ENCODE data around the gene ACSM6.

Gene ACSM6

DNA sequence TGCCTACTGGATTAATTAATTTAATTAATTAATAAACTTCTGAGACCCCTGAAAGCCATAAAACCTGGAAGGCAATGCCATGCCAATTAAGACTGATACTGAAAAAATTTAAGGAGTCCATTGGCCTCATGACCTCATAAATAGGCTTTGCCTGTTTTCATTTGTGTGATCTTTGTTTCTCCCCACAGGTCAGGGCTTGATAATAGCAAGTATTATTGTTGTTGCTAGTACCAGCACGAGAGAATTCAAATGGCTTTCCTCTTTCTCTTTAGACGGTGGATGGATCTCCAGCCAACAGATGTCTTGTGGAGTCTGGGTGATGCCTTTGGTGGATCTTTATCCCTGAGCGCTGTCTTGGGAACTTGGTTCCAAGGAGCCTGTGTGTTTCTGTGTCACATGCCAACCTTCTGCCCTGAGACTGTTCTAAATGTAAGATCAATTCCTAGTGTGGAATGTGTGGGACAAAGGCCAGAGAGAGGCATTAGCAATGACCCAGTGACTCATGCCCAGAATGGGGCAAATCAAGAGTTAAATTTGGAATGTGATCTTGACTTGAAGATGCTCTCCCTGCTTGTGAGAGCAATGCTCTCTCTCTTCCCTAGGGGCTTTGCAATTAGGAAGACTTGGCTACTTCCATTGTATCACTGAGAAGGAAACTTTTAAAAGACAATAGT, 17.7 kb downstream of the ACSM6 start:
- ATAC-seq = no peak; the same call in 1 of the 3 replicates
- TF ChIP-seq, protein P1, sequence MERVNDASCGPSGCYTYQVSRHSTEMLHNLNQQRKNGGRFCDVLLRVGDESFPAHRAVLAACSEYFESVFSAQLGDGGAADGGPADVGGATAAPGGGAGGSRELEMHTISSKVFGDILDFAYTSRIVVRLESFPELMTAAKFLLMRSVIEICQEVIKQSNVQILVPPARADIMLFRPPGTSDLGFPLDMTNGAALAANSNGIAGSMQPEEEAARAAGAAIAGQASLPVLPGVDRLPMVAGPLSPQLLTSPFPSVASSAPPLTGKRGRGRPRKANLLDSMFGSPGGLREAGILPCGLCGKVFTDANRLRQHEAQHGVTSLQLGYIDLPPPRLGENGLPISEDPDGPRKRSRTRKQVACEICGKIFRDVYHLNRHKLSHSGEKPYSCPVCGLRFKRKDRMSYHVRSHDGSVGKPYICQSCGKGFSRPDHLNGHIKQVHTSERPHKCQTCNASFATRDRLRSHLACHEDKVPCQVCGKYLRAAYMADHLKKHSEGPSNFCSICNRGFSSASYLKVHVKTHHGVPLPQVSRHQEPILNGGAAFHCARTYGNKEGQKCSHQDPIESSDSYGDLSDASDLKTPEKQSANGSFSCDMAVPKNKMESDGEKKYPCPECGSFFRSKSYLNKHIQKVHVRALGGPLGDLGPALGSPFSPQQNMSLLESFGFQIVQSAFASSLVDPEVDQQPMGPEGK (CRISPR knock-in tag; IDR thresholded peaks at IDR 0.05; ENCODE audit: borderline replicate concordance) = no peak
- TF ChIP-seq GLIS3 (CRISPR knock-in tag; IDR thresholded peaks at IDR 0.05) (no peak), SNAI2 (CRISPR knock-in tag; IDR thresholded peaks at IDR 0.05) (no peak), ZNF8 (CRISPR knock-in tag; IDR thresholded peaks at IDR 0.05) (no peak), ISL1 (CRISPR knock-in tag; IDR thresholded peaks at IDR 0.05) (no peak), ZNF565 (CRISPR knock-in tag; conservative IDR thresholded peaks at IDR 0.05; ENCODE audit: low read depth) (no peak), OSR1 (CRISPR knock-in tag; IDR thresholded peaks at IDR 0.05) (no peak), RARB (CRISPR knock-in tag; IDR thresholded peaks at IDR 0.05) (no peak), ESRRG (CRISPR knock-in tag; IDR thresholded peaks at IDR 0.05) (no peak), ZNF70 (CRISPR knock-in tag; IDR thresholded peaks at IDR 0.05) (no peak), ZC3H10 (CRISPR knock-in tag; IDR thresholded peaks at IDR 0.05) (no peak), ARNTL (CRISPR knock-in tag; IDR thresholded peaks at IDR 0.05; ENCODE audit: borderline replicate concordance, low read depth) (no peak)
- TF ChIP-seq, protein P2, sequence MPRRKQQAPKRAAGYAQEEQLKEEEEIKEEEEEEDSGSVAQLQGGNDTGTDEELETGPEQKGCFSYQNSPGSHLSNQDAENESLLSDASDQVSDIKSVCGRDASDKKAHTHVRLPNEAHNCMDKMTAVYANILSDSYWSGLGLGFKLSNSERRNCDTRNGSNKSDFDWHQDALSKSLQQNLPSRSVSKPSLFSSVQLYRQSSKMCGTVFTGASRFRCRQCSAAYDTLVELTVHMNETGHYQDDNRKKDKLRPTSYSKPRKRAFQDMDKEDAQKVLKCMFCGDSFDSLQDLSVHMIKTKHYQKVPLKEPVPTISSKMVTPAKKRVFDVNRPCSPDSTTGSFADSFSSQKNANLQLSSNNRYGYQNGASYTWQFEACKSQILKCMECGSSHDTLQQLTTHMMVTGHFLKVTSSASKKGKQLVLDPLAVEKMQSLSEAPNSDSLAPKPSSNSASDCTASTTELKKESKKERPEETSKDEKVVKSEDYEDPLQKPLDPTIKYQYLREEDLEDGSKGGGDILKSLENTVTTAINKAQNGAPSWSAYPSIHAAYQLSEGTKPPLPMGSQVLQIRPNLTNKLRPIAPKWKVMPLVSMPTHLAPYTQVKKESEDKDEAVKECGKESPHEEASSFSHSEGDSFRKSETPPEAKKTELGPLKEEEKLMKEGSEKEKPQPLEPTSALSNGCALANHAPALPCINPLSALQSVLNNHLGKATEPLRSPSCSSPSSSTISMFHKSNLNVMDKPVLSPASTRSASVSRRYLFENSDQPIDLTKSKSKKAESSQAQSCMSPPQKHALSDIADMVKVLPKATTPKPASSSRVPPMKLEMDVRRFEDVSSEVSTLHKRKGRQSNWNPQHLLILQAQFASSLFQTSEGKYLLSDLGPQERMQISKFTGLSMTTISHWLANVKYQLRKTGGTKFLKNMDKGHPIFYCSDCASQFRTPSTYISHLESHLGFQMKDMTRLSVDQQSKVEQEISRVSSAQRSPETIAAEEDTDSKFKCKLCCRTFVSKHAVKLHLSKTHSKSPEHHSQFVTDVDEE (CRISPR knock-in tag; IDR thresholded peaks at IDR 0.05) = no peak
- TF ChIP-seq, protein P3, sequence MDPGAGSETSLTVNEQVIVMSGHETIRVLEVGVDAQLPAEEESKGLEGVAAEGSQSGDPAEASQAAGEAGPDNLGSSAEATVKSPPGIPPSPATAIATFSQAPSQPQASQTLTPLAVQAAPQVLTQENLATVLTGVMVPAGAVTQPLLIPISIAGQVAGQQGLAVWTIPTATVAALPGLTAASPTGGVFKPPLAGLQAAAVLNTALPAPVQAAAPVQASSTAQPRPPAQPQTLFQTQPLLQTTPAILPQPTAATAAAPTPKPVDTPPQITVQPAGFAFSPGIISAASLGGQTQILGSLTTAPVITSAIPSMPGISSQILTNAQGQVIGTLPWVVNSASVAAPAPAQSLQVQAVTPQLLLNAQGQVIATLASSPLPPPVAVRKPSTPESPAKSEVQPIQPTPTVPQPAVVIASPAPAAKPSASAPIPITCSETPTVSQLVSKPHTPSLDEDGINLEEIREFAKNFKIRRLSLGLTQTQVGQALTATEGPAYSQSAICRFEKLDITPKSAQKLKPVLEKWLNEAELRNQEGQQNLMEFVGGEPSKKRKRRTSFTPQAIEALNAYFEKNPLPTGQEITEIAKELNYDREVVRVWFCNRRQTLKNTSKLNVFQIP (CRISPR knock-in tag; IDR thresholded peaks at IDR 0.05; ENCODE audit: borderline replicate concordance, low read depth) = no peak
- TF ChIP-seq, protein P4, sequence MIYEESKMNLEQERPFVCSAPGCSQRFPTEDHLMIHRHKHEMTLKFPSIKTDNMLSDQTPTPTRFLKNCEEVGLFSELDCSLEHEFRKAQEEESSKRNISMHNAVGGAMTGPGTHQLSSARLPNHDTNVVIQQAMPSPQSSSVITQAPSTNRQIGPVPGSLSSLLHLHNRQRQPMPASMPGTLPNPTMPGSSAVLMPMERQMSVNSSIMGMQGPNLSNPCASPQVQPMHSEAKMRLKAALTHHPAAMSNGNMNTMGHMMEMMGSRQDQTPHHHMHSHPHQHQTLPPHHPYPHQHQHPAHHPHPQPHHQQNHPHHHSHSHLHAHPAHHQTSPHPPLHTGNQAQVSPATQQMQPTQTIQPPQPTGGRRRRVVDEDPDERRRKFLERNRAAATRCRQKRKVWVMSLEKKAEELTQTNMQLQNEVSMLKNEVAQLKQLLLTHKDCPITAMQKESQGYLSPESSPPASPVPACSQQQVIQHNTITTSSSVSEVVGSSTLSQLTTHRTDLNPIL (CRISPR knock-in tag; IDR thresholded peaks at IDR 0.05; ENCODE audit: low read depth) = no peak
- TF ChIP-seq, protein P5, sequence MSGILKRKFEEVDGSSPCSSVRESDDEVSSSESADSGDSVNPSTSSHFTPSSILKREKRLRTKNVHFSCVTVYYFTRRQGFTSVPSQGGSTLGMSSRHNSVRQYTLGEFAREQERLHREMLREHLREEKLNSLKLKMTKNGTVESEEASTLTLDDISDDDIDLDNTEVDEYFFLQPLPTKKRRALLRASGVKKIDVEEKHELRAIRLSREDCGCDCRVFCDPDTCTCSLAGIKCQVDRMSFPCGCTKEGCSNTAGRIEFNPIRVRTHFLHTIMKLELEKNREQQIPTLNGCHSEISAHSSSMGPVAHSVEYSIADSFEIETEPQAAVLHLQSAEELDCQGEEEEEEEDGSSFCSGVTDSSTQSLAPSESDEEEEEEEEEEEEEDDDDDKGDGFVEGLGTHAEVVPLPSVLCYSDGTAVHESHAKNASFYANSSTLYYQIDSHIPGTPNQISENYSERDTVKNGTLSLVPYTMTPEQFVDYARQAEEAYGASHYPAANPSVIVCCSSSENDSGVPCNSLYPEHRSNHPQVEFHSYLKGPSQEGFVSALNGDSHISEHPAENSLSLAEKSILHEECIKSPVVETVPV (CRISPR knock-in tag; IDR thresholded peaks at IDR 0.05) = no peak

DNA sequence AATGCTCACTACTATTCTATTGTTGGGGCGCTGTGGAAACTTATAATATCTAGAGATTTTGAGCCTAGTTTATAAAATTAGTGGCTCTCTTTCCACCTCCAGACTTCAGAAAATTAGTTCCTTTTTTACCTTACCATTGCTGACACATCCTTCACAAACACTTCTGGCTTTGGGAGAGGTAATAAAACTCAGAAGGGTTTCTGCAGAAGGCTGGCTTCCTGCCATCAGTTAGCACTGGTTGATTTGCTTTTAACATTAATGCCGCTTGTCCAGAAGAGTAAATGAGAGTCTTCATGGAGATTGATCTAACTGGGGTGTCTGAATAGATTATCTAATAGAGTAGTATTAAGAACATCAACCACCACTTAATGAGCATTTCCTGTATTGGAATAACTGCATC, 20.3 kb downstream of the ACSM6 start:
- TF ChIP-seq GLIS3 (CRISPR knock-in tag; IDR thresholded peaks at IDR 0.05) (no peak), ZNF8 (CRISPR knock-in tag; IDR thresholded peaks at IDR 0.05) (no peak), PPARA (CRISPR knock-in tag; IDR thresholded peaks at IDR 0.05; ENCODE audit: borderline replicate concordance) (no peak), BACH2 (CRISPR knock-in tag; IDR thresholded peaks at IDR 0.05; ENCODE audit: borderline replicate concordance) (no peak), CSDC2 (CRISPR knock-in tag; IDR thresholded peaks at IDR 0.05) (no peak), ARNTL (CRISPR knock-in tag; IDR thresholded peaks at IDR 0.05; ENCODE audit: borderline replicate concordance, low read depth) (no peak), ZNF565 (CRISPR knock-in tag; conservative IDR thresholded peaks at IDR 0.05; ENCODE audit: low read depth) (no peak), TCF4 (CRISPR knock-in tag; IDR thresholded peaks at IDR 0.05; ENCODE audit: borderline replicate concordance) (no peak)
- TF ChIP-seq, protein P1 (CRISPR knock-in tag; IDR thresholded peaks at IDR 0.05; ENCODE audit: borderline replicate concordance) = no peak
- TF ChIP-seq, protein P2 (CRISPR knock-in tag; IDR thresholded peaks at IDR 0.05) = no peak
- no peak for ATAC-seq
